Vagina (tissue), 2 donors: ENCODE results near the gene ETS1.

Experiments
- POLR2A ChIP-seq, 2 donors: fragments of 450-650 bp; IDR thresholded peaks; one replicate each; pipeline ENCODE4 v1.6.1; 2017; ENCODE audit warnings: antibody characterized with exemption in 2 of 2, mild to moderate bottlenecking in 2 of 2, moderate library complexity in 2 of 2
- TF ChIP-seq, protein P1 (sequence below), 3 experiments: fragments of 450-650 bp in 2 of 3; fragments of 200-600 bp in 1 of 3; sonication (generic) in 1 of 3; IDR thresholded peaks; one replicate each; pipeline ENCODE4 v1.5.1; 2017 to 2019; ENCODE audit warnings: antibody characterized with exemption in 3 of 3, mild to moderate bottlenecking in 2 of 3, moderate library complexity in 2 of 3

DNA sequence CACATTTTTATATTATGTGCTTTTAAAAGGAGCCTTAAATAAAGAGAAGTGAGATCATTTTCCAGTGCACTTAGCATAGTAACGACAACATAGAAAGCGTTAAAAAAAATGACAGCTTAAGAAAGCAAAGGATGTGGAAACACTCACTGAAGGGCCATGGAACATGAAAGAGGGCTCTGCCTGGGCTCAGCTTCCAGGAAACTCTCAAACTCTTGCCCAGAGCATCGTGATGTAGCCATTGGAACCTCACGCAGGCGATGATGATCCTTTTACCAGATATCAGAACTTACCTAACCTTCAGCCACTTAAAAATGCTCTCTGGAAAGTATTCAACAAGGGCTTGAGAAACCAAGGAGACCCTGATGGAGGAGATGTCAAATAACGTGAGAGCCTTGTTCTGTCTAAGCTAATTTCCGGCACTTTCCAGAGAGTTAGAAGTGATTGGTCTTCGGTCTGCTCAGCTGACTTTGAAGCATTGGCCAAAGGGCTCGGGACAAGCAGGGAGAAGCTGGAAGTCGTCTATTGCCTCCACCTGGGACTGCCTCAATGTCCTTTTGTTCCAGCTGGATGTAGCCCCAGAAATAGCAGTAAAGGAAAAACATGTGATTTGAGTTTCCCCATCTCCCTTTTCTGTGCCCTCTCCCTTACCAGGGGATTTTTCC lies 21.5 kb upstream of the ETS1 start:
- TF ChIP-seq, protein P1, sequence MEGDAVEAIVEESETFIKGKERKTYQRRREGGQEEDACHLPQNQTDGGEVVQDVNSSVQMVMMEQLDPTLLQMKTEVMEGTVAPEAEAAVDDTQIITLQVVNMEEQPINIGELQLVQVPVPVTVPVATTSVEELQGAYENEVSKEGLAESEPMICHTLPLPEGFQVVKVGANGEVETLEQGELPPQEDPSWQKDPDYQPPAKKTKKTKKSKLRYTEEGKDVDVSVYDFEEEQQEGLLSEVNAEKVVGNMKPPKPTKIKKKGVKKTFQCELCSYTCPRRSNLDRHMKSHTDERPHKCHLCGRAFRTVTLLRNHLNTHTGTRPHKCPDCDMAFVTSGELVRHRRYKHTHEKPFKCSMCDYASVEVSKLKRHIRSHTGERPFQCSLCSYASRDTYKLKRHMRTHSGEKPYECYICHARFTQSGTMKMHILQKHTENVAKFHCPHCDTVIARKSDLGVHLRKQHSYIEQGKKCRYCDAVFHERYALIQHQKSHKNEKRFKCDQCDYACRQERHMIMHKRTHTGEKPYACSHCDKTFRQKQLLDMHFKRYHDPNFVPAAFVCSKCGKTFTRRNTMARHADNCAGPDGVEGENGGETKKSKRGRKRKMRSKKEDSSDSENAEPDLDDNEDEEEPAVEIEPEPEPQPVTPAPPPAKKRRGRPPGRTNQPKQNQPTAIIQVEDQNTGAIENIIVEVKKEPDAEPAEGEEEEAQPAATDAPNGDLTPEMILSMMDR (IDR thresholded peaks at IDR 0.05) = no peak
- no peak for TF ChIP-seq POLR2A (IDR thresholded peaks at IDR 0.05)
